GM04504 (cell line): ENCODE results near the gene MPLKIP.
"Not testable (repeated sequence)": the region's sequence is repeated elsewhere in the genome, so short reads cannot be mapped to it uniquely, and the experiment has no call there.

Experiments used
- DNase-seq: peaks from one replicate; pipeline ENCODE4 v3.0.0-alpha.2; 2012; ENCODE audit warnings: low read depth

The MPLKIP gene

DNA sequence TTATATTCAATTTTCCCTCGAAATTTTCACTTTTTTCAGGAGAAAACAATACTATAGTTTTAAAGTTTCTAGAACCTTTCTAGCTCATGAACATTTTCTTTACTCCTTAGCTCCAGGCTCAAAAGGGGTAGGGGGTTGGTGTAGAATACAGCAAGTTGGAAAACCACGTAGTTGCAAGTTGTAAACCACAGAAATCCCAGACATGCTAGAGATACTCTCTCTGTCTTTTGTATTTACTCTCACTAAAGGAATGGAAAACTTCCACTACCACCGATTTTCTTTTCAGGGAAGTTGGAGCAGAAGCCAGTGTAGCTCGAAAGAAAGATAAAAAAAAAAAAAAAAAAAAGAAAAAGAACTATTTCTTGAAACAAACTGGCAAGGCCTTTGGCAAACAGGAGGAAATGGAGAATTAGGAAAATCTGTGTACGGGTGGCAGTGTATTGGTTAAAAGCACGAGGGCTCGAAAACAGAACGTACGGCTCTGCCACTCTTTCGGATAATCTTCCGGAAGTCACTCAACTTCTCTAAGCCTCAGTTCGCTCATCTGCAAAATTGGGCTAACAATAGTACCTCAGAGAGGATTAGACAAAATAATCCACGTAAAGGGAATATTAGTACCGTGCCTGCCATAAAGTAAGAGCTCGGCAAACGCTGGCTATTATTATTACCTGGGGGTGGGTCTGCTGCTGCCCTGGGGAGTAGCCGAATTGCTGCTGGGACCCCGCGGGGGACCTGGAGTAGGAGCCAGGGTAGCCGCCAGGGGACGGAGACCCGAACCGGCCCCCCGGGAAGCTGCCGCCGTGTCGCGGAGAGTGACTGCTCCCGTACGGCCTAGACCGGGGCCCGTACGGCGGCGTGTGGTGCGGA lies 628 bp downstream of the MPLKIP start:
- peak; percentile 1 for DNase-seq

DNA sequence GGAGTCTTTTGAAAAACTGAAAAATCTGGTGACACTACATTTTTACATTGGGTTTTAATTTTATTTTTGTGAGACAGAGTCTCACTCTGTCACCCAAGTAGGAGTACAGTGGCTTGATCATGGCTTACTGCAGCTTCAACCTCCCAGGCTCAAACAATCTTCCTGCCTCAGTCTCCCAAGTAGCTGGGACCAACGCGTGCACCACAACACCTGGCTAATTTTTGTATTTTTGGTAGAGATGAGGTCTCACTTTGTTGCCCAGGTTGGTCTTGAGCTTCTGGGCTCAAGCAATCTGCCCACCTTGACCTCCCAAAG lies 11.5 kb downstream of the MPLKIP start:
- no peak for DNase-seq

DNA sequence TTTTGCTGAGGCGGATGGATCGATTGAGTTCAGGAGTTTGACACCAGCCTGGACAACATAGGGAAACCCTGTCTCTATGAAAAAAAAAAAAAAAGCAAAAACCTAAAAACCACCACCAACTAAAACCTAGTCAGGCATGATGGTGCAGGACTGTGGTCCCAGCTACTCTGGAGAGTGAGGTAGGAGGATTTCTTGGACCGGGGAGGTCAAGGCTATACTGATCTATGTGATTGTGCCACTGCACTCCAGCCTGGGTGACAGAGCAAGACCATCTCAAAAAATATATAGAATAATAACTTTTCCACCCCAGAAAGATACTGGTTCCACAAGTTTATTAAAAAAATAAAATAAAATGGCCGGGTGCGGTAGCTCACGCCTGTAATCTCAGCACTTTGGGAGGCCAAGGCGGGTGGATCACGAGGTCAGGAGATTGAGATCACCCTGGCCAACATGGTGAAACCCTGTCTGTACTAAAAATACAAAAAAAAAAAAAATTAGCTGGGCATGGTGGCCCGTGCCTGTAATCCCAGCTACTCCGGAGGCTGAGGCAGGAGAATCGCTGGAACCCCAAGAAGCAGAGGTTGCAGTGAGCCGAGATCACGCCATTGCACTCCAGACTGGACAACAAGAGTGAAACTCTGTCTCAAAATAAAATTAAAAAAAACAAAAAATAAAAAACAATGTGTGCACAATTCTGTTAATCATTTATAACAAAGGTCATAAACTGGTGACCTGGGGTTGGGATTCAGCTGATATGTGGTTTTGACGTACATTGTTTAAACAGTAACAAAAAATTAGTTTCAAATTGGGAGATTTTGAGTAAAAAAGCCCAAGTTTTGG lies 12.1 kb downstream of the MPLKIP start:
- DNase-seq, result not testable (repeated sequence)

DNA sequence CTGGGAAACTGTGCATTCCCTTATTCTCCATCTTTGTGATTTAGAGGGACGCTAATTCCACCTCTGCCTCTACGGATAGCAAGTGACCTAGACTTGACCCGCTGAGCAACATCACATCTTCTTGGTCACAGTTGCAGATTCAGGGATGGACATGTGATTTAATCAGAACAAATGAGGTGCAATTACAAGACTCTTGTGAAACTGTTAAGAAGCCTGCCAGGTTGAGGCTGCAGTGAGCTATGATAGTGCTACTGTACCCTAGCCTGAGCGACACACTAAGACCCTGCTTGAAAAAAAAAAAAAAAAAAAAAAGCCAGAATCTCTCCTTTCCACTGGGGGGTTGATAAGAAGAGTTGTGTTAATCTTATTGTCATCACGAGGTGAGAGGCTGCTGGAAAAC lies 14.4 kb downstream of the MPLKIP start:
- no peak for DNase-seq

DNA sequence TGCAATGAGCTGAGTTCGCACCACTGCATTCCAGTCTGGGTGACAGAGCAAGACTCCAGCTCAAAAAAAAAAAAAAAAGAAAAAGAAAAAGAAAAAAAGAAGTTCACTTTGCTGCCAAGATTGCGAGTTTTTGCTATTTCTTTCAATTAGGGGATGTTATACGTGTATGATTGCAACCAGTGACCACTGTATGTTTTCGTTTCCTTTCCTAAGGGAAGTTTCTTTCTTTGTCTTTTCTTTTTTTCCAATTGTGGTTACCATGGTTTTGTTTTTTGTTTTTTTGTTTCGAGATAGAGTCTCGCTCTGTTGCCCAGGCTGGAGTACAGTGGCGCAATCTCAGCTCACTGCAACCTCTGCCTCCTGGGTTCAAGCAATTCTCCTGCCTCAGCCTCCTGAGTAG lies 16.2 kb downstream of the MPLKIP start:
- not testable (repeated sequence) for DNase-seq

DNA sequence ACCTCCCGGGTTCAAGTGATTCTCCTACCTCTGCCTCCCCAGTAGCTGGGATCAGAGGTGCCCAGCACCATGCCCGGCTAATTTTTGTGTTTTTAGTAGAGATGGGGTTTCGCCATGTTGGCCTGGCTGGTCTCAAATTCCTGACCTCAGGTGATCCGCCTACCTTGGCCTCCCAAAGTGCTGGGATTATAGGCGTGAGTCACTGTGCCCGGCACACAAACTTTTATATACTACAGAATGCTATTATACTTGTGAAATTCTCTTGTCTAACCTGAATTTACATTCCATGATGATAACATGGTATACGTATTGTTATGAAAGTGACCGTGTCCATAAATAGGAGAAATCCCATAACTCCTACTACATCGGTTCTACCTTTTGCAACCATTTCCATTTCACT lies 17.2 kb downstream of the MPLKIP start:
- not testable (repeated sequence) for DNase-seq

DNA sequence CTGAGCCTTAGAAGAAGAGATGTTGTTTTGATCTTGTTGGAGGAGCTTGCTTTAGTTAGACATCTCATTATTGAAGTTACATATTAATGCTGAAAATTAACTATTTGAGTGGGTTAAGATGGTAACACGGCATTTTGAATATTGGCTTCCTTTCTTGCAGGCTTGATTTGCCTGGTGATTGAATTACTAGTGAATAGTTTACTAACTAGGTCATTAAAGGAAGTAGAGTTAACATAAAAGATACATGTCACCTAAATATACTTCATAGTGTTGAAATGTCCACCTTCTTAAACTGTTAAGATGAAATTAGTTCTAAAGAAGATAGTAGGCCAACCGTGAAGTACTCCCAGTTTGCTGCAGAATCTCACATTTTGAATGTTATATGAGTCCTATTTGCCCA lies 18.5 kb downstream of the MPLKIP start:
- no peak for DNase-seq

DNA sequence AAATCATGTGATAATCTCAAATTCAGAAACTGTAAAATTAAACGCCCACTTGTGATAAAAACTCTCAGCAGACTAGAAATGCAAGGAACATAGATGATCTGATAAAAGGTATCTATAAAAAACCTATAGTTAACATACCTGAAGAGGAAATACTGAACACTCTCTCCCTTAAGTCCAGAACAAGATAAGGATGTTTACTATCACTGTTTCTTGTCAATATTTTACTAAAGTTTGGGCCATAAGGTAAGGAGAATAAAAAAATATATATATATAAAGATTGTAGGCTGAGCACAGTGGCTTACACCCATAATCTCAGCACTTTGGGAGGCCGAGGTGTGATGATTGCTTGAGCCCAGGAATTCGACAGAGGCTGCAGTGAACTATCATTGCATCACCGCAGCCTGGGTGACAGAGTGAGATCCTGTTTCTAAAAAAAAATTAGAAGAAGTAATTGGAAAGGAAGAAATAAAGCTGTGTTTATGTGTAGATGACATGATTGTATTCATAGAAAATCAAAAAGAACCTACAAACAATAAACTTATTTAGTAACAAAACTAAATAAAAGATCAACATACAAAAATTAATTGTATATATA lies 28.4 kb downstream of the MPLKIP start:
- DNase-seq, result no peak

DNA sequence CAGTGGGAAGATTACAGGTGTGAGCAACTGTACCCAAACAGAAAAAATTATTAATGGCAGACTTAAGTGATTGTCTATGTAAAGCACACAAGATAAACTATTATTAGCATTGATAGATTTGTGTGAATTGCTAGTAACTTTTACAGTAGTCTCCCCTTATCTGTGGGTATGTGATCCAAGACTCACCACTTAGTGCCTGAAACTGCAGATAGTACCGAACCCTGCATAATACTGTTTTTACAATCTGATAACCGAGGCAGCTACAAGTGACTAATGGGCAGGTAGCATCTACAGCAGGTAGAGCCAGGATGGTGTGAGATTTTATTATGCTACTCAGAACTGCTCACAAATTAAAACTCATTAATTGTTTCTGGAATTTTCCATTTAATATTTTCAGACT lies 31.5 kb downstream of the MPLKIP start:
- DNase-seq, result no peak

DNA sequence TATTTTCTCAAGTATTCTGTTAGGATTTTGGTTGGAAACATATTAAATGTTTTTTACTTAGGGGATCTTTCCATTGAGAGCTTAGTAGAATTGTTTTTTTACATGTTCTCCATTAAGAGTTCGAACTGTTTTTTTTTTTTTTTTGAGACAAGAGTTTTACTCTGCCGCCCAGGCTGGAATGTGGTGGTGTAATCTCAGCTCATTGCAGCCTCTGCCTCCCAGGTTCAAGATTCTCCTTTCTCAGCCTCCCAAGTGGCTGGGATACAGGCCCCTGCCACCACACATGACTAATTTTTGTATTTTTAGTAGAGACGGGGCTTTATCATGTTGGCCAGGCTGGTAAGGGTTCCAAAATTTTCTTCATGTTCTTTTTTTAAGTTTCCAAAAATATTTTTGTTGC lies 33.2 kb downstream of the MPLKIP start:
- no peak for DNase-seq

DNA sequence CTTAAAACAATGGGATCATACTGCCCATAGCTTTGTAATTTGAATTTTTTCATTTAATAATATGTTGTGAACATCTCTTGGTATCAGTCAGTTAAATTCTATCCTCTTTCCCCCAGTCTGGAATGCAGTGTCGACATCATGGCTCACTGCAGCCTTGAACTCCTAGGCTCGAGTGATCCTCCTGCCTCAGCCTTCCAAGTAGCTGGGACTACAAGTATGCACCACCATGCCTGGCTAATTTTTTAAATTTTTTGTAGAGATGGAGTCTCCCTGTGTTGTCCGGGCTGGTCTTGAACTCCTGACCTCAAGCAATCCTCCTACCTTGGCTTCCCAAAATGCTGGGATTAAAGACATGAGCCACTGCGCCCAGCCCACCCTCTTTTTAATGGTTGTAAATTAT lies 34.6 kb downstream of the MPLKIP start:
- no peak for DNase-seq

DNA sequence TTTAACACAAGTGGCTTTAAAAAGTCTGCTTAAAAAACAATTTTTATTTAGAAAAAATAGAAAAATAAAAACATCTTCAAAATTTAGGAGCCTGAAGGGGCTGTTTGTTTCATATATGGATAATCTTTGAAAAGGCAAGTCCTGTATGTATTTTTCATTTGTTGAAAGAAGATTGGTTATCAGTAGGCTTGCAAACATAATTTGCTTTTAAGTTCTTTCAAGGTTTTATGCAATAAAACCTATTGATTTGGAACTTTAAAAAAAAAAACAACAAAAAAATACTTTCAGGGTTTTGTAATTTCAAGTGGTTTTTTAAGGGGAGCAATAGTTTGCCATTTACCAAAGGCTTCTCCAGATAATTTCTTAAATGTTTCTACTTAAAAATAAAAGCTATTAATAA lies 35.6 kb downstream of the MPLKIP start:
- no peak for DNase-seq

DNA sequence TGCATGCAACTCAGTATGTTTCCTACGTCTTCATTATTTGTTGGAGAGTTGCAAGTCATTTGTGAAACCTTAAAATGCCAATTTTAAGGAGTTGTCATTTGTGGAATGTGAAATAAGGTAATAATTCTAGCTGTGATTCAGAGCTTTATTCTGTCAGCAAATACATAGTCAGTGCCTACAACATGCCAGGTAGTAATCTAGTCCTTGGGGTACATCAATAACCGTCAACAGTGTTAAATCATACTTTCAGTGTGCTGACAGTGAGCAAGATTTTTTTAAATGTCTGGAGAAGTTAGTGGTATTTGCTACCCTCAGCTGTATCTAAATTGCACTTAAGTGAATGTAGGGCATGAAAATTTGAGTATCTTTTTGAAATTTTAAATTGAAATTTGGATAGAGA lies 36.7 kb downstream of the MPLKIP start:
- DNase-seq, result no peak

DNA sequence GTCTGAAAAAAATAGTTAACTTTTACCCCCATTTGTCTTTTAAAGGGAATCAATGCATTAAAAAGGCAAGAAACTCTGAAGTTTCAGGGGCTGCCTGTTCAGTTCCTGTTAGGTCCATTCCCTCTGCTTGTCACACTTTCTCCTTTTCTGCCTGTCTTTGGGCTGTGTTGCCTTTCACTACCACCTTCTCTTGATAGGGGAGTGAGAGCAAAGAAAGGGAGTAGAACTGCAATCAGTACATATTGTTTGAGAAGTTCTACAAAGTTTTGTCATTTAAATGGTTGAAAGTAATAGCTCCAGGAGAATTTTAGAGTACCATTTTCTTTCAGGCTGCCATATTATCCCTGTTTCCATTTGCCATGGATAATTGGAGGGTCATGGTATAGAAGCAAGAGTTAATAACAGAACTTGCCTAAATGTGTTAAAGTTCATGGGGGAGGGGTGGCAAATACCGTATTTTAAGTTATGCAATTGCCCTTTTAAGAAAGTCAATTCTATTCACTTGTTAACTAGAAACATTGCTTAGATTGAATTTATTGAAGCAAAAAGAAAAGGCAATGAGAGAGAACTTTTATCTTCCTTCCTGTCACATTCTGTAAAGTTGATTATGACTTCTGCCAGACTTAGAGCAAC lies 38.6 kb downstream of the MPLKIP start:
- no peak for DNase-seq

DNA sequence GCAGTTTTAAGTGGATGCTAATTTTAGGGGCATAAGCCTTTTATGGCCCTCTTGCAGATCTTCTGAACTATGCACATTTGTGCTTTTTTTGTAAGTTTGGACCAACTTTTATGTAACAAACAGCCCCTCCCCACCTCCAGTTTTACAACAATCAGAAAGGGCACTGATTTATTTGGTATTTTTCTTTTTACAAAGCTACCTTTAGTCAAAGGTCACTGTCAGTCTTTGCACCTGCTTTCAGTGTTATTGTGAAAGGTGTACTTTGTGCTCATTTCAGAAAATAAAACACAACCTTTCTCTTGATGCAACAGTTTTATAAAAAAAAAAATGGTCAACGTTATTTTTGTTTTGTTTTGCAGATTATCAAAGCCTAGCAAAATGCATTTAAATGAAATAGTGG lies 39.2 kb downstream of the MPLKIP start:
- no peak for DNase-seq

DNA sequence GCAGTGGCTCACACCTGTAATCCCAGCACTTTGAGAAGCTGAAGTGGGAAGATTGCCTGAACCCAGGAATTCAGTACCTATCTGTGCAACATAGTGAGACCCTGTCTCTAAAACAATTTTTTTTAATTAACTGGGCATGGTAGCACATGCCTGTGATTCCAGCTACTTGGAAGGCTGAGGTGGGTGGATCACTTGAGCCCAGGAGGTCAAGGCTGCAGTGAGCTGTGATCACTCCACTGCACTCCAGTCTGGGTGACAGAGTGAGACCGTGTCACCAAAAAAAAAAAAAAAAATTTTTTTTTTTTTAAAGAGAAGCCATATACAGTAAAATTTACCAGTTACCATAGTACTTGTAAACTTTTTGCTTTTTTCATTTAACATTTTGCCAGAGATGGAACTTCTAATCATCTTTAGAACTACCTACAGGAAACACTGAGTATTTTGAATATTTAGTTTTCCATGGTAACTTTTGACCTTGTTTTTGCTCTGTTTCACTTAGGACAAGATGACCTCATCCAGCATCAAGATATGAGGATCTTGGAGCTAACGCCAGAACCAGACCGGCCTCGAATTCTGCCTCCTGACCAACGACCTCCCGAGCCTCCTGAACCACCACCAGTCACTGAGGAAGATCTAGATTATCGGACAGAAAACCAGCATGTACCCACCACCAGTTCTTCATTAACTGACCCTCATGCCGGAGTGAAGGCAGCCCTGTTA lies 40.6 kb downstream of the MPLKIP start:
- no peak for DNase-seq

DNA sequence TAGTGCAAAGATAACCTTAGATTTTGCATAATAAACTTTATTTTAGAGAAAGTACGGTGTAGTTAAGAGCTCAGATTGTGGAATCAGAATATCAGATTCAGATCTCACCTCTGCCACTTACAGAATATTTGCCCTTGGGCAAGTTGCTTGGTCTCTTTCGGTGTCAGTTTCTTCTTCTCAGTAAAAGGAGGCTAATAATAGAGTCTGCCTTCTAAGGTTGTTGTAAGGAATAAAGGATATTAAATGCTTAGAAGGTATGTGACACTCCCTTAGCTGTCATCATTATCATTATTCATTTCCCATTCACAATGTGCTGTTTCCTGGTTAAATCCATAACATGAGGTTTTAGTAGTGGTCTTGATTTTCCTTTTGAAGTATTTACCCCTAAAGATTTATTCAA lies 42.2 kb downstream of the MPLKIP start:
- DNase-seq, result no peak

DNA sequence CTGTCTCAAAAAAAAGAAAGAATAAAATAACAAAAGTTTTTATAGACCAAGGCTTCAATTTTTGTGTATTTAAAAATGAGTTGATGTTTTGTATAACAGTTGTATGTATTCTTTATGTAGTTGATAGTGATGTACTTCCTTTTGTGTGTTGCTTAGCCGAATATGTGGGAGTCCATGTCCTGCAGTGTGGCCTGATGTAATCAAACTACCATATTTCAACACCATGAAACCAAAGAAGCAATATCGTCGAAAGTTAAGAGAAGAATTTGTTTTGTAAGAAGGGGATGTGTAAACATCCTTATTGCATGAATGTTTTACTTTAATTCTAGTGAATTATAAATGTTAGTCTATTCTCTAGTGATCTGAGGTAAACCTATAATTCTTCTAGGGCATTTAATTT lies 56.6 kb downstream of the MPLKIP start:
- DNase-seq, result no peak
